GM21529 (cell line): Measurements from ENCODE around the gene AP4M1.

Source experiments
- ATAC-seq: cut with Tn5 transposase; IDR thresholded peaks from one replicate; pipeline ENCODE4 v1.9.1; 2021; ENCODE audit not compliant: unreplicated experiment

The AP4M1 gene

DNA sequence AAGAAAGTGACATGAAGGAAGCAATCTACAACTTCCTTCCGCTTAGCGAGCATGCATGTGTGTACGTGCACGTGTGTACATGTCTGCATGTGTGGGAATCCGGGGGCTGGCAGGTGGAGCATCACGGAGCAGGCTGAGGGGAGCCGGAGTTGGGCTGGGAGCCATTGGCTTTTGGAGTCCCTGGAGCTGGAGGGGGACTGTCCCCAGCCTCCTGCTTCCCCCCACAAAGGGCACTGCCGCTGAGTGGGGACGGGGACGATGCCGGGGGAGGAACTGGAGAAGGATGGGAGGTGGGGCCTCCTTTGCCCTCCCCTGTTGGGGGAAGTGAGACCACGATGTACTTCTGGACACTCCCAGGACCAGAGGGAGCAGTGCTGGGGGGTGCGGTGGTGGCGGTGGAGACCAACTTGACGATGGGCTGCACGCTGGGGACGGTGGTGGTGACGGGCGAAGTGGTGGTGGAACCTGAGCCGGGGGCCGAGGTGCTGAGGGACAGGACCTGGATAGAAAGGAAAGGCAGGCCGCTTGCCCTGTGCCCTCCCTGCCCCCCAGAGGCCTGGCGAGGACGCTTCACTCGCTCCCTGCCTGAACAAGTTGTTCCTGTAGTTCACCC, 5.8 kb downstream of the AP4M1 start:
- no peak for ATAC-seq

DNA sequence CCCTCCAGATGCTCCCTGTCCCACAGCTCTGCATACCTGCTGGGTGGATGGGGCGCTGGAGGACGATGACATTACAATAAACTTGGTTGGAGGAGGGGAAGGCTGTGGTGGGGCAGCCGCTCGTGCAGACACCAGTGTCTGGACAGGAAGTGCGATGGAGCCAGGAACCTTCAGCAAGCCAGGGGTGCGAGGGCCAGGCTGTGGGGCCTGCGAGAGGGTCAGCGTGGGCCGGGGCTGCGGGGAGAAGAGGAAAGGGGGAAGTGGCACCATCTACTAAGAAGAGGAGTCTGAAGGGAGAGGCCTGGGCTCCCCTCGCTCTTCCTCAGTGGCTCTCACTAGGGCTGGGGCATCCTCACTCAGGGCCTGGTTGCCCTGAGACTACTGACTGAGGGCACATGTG, 6.4 kb downstream of the AP4M1 start:
- no peak for ATAC-seq

GRCh38 chr7:100109521-100110163, 8.2 kb downstream of the AP4M1 start:
- ATAC-seq = no peak

DNA sequence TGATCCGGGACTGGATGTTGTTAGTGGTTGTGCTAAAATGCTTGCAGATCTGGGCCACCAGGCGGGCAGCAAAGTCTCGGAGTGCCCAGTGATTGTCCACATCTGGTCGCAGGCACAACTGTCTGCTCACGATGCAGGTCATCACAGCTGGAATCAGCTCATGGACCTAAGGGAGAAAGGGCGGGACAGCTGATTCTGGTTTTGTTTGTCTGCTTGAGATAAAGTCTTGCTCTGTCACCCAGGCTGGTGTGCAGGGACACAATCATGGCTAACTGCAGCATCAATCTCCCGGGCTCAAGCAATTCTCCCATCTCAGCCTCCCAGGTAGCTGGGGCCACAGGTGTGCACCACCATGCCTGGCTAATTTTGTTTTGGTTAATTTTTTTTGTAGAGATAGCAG, 9.7 kb downstream of the AP4M1 start:
- ATAC-seq = no peak

DNA sequence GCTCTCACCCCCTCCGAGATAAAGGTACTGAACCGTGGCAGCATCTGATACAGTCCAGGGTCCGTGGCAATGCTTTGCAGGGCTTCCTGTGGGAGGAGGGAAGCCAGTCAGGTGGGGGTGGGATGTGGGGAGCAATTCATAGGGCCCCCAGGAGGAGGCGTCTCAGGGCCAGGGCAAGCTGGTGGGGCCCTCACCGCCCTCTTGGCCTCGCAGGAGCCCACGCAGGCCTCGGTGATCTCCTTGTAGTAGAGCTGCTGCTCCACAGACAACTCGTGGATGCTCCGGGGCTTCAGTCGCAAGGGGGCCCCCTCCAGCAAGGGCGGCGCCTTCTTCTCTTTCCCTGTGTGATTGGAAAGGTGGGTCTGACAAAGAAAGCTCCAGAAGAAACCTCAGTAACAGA, 10.5 kb downstream of the AP4M1 start:
- no peak for ATAC-seq

GRCh38 chr7:100115026-100115425, 13.6 kb downstream of the AP4M1 start:
- no peak for ATAC-seq

GRCh38 chr7:100118388-100119071, 17.1 kb downstream of the AP4M1 start:
- ATAC-seq = no peak

- peak; percentile 74 for ATAC-seq
These were observed 17.9 kb downstream of the AP4M1 start, which contains the start of the genes CNPY4 and TAF6 for GRCh38 chr7:100119072-100119969. Gene CNPY4 (plus strand): TSS chr7:100119634. CDS start chr7:100119745, 111 bp downstream. Gene TAF6 (minus strand): TSS chr7:100119358. CDS start chr7:100114209, 5,149 bp downstream.

GRCh38 chr7:100119970-100120732, 18.7 kb downstream of the AP4M1 start:
- peak; percentile 44 for ATAC-seq

- no peak for ATAC-seq
These were observed 19.2 kb downstream of the AP4M1 start for GRCh38 chr7:100120733-100121036.

DNA sequence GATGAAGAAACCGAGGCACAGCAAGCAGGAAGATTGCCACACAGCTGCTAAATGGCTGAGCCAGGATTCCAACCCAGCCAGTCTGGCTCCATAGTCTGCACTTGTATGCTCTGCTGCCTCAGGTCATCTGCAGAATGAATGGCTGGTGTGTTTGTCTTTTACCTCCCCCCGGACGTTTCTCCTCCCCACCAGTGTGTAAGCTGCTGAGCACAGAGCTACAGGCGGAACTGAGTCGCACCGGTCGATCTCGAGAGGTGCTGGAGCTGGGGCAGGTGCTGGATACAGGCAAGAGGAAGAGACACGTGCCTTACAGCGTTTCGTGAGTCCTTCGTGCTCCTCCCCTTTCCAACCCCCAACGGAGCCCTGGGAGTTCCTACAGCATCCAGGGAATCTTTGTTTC, 20.6 kb downstream of the AP4M1 start:
- no peak for ATAC-seq

GRCh38 chr7:100122568-100122967, 21.1 kb downstream of the AP4M1 start:
- no peak for ATAC-seq

GRCh38 chr7:100124301-100125230, 23.1 kb downstream of the AP4M1 start:
- no peak for ATAC-seq

- peak; percentile 34 for ATAC-seq
These were observed 24.9 kb downstream of the AP4M1 start for GRCh38 chr7:100126239-100126930.

GRCh38 chr7:100126931-100127865, 25.8 kb downstream of the AP4M1 start, which contains the start of gene MBLAC1:
Gene MBLAC1 (plus strand): TSS chr7:100126967. CDS start chr7:100127396, 429 bp downstream.
- ATAC-seq = peak; percentile 75

GRCh38 chr7:100127866-100128636, 26.6 kb downstream of the AP4M1 start:
- no peak for ATAC-seq

- no peak for ATAC-seq
These were observed 27.2 kb downstream of the AP4M1 start for GRCh38 chr7:100128637-100128963.
